Measurements from ENCODE around the gene ZNF207.
"Not testable (repeated sequence)": the region's sequence is repeated elsewhere in the genome, so short reads cannot be mapped to it uniquely, and the experiment has no call there.

ZNF207 gene

DNA sequence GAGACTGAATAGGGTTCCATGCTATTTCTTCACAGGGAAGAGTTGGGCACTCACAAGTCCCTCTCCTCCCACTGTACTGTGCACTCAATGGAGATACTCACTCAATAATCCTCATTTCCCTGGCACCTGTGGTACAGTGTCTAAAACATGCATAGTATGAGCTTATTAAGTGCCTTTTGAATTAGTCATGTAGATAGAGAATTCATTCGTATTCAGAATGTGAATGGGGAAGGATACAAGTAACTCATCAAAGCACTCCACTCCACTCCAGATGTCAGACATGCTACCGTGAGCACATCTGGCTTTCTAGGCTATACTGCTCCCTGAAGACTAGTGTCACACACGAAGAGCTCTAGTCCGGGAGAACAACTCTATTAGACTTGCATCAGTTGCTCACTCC lies 14.3 kb upstream of the ZNF207 start:
- no peak for DNase-seq

DNA sequence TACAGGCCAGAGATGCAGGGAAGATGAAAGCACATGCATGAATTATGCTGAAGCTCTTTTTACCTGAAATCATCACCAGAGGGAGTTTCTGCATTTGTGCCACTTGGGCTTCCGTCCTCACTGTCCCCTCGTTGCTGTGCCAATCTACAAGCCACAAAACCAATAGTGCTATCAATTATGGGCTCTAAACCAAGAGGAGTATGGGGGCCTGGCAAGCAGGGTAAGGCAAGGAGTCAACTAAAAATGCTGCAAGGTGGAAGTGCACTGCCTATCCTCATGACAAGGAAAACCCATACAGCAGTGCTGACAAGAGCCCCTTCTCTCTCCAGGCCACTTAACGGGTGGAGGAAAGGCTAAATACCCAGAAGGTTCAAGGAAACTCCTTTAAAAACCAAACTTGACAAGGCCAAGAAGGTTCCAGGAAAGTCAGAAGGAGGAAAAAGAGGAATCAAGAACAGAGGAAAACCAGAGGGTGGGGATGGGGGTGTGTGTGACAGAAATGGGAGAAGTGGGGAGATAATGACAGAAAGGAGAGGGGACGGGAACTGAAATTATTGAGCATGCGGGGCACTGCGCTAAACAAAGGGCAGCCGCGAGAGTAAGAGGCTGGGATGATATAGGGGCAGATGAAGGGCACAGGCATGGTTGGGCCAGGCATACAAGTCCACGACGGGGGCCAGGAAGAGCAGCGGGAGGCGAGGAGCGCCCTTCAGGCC lies 8.7 kb upstream of the ZNF207 start:
- peak; percentile 68 to 77 for DNase-seq

DNA sequence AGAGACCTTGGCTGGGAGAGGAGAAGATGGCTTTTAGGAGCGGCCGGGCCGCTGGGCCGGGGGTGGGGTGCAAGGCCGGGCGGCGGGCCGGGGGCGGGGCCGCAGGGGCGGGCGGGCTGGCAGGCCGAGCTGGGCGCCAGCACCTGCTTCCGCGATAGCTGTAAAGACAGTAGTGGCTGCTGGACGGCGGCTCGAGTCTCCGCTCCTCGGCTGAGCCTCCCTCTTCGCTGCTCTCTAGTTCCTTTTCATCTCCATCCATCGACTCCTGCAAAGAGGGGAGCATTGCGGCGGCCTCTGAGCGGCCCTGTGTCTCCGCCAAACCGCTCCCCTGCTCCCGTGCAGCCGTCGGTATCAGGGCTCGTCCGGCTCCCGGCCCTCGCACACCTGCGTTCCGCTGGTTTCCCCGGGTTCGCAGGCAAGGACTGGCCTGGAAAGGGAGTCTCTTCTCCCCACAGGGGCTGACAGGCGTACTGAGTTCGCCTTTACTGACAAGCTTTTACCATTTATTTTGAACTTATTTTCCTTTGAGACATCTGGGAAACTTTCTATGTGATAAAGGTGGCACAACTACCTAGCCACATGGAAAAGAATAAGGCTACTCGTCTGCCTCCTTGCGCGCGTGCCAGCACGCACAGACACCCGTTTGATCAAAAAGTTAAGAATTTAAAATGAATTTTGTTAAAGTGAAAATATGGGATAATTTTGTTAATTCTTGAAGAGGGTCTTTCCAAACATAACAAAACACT lies 7.9 kb upstream of the ZNF207 start, which contains the start of gene C17orf75:
TSS of gene C17orf75 (minus strand) at position 317 of the 746 bp plus-strand sequence. CDS start at position 283, 34 bp downstream.
- peak; percentile 74 to 76 for DNase-seq

DNA sequence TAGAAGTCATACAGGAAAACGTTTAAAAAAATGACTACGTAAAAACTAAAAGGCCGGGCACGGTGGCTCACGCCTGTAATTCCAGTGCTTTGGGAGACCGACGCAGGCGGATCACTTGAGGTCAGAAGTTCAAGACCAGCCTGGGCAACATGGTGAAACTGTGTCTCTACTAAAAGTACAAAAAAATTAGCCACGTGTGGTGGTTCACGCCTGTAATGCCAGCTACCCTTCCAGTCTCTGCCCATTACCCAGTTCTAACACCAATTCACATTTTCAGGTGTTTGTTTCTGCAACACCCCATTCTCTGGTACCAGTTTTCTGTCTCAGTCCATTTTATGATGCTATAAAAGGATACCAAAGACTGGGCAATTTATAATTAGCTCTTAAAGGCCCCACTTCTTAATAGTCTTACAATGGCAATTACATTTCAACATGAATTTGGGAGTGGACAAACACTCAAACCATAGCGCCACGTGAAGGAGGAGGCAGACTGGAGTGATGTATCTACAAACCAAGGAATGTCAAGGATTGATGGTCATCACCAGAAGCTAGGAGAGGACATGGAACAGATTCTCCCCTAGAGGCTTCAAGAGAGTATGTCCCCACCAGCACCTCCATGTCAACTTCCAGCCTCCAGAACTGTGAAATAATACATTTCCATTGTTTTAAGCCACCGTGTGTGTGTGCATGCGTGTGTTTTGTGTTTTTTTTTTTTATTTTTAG lies 7.2 kb upstream of the ZNF207 start:
- DNase-seq: no peak

DNA sequence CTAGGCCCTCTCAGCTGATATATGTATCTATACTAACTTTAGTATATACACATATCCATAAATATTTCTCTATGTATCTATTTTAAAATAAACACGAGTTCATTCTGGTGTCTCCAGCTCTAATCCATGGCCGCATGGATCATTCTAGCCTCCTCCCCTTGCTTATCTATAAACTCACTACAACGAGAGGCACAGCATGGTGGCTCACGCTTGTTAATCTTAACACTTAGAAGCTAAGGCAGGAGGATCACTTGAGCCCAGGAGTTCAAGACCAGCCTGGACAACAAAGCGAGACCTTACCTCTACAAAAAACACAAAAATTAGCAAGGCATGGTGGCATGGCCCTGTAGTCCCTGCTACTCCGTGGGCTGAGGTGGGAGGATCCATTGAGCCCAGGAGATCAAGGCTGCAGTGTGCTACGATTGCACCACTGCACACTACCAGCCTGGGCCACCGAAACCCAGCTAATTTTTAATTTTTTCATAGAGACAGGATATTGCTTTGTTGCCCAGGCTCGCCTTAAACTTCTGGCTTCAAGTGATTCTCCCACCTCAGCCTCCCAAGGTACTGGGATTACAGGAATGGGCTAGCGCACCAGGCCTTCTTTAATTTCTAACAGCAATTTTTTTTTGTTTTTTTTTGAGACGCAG lies 3.9 kb upstream of the ZNF207 start:
- no peak for DNase-seq

DNA sequence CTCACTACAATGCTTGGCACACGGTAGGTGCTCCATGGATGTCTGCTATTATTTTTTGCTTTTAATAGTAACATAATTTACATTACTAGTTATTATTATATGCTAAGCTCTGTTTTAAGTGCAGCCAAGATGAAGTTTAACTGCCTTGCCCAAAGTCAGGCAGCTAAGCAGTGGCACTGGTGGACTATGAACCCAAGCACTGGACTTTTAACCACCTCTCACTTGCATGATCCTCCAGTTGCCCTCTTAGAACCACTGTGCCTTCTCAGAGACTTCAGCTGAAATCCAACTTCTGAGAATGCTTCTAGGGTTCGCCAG lies 1.5 kb upstream of the ZNF207 start:
- DNase-seq: no peak

DNA sequence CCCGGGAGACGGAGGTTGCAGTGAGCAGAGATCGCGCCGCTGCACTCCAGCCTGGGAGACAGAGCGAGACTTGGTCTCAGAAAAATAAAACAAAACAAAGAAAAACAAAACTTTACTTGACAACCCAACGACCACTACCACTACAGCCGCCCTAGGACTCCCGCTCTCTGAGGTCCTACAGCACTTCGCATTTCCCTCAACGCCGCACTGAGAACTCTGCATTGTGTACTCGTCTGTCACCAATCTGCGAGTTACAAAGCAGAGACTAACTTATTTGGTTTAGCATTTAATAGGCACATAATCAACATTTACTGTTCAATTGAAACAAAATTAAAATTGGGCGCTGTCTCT lies 479 bp upstream of the ZNF207 start:
- DNase-seq: no peak

DNA sequence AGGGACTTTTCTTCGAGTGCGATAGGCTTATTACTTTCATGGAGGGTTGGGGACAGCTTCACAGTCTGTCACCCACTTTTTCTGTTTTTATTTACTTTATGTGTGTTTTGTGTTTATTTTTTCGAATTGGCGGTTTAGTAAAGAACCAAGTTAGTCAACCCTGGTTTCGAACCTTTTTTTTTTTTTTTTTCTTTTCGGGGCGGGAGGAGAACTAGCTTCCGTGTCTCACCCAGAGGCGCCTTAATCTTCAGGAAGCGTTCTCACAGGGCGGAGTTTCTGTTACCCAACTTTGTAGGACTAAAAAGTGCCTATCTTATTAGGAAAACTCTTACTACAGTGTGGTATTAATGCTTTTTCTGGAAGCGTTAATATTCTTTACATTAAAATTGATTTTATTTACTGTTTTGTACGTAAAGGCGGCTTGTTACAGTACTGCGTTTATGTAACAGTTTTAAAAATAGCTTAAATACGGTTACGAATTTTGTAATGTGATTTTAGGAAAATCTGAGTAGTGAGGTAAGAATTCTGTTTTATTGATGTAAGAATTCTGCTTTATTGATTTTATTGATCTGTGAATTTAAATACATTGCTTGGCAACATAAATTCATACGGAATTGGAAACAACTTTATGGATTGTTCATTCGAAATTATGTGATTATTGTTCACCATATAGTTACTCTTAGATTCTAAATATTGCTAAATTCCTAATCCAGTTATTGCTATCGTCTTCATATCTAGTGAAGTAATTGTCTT lies 885 bp downstream of the ZNF207 start:
- peak; percentile 77 to 86 for DNase-seq

DNA sequence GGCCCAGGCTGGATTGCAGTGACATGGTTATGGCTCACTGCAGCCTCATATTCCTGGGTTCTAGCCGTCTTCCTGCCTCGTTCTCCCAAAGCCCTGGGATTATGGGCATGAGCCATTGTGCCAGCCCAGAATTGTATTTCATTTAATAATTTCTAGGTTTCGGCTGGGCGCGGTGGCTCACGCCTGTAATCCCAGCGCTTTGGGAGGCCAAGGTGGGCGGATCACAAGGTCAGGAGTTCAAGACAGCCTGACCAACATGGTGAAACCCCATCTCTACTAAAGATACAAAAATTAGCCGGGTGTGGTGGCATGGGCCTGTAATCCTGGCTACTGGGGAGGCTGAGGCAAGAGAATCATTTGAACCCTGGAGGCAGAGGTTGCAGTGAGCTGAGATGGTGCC lies 2.8 kb downstream of the ZNF207 start:
- not testable (repeated sequence) for DNase-seq

DNA sequence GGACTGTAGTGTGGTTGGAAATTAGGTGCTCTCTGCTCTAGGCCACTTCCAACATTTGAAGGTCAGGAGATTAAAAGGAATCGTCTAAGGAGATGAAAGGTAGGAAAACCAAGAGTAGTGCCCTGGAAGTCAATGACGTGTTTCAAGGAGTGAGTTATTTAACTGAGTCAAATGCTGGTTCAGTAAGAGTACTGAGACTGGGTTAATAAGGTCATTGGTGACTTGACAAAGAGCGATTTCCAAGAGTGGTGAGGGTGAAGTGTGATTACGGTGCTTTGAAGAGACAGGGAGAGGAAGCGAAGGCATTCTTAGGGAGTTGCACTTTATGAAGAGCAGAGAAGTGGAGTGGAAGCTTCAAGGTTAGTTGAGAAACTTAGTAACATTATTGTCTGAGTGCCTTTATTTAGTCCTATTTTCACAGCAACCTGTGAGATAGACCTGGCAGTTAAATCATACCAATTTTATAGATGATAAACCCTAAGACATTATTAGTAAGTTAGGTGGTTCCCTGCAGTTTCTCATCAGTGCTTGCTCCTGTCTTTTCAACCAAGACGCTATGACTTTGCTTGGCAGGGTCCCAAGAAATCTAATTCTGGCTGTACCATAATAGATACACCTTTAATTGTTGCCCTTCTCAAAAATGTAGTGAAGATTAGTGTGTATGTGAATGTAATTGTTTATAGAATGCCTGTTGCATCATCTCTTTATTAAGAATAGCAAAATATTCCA lies 5.9 kb downstream of the ZNF207 start:
- DNase-seq: no peak

DNA sequence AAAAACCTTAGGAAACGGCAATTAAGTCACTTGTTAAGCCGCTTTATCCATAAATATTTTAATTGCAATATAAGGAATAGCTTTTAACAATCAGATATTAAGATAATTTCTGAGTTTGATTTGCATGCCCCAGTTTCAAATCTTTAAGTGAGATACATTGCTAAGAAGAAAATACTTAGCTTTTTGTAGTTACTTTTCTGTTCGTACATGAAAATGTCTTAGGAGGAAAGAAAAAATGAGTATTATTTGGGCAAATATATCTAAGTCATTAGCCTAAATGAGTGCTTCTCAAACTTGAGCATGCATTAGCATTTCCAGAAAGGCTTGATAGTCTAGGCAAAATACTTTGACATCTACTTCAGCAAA lies 6.4 kb downstream of the ZNF207 start:
- no peak for DNase-seq

DNA sequence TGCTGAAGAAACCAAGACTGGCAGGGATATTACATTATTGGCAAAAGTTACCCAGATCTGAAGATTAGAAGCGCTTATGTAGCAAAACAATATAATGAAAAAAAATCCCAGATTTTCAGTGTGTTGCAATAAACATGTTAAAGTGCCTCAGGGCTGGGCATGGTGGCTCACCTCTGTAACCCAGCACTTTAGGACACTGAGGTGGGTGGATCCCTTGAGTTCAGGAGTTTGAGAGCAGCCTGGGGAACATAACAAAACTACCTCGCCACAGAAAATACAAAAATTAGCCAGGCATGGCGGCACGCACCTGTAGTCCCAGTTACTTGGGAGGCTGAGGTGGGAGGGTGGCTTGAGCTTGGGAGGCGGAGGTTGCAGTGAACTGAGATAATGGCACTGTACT lies 6.8 kb downstream of the ZNF207 start:
- no peak for DNase-seq

DNA sequence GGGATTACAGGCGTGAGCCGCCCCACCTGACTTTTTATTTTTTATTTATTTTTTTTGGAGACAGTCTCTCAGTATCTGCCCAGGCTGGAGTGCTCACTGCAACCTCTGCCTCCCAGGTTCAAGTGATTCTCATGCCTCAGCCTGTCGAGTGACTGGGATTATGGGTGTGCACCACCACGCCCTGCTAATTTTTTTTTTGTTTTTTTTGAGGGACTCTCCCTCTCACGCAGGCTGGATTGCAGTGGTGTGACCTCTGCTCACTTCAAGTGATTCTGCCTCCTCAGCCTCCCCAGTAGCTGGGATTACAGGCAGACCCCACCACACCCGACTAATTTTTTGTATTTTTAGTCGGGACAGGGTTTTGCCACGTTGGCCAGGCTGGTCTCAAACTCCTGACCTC lies 7.7 kb downstream of the ZNF207 start:
- no peak for DNase-seq

DNA sequence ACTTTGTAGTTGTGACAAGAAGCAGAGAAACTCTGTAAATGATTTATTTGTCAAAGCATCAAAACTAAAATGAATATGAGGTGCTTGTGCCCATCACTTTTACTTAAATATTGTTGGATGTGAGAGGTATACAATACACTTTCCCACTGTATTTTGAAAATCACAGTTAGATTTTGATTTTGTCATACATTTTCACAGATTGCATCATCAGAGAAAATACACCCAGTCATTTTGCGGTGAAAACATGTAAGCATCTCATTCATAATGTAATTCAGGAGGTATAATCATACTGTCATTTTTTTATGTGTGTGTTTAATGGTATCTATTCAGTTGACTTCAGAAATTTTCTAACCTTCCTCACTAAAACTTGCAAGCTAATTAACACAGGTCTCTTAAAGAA lies 11.3 kb downstream of the ZNF207 start:
- no peak for DNase-seq

DNA sequence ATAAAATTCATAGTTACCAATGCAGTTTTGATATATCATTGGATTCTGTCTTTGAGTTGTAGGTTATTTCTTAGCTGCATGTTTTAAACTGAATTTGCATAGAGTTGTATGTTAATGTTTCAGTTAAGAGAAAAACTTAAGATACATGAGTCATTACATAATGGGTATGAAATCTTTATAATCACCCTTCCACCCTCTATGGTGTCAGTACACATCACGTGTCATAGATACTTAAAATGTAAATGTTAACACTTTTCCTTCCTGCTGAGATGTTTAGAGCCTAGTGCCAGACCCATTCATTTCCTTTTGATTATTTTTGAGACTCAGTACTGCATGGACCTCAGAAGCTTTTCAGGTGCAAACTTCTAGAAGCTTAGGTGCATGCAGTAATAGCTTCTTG lies 20.5 kb downstream of the ZNF207 start:
- no peak for DNase-seq

DNA sequence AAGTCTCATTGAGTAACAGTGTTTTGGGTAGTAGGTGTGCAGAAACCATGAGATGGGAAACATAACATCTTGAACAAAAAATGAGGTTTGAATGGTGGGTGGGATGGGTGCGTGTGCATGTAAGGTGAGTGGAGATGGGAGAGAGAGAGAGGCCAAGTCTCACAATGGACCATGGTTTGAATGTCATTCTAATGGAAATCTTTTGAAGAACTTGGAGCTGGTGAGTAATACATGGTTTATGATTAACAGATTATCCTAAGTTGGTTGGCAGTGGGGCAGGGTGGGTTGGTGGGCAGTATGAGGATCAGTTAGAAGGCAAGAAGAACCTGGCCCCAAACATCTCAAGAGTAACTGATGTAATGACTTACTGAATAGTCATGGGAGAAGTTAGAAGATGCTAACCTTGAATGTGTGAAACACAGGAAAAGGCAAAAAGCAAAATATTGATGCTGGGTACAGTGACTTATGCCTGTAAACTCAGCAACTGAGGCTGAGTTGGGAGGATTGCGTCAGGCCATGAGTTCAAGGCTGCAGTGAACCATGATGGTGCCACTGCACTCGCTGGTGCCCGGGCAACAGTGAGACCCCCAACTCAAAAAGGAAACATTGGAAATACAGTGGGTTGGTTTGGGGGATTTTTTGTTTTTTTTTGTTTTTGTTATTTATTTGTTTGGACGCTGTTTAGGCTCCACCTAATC lies 32.7 kb downstream of the ZNF207 start:
- no peak for DNase-seq

DNA sequence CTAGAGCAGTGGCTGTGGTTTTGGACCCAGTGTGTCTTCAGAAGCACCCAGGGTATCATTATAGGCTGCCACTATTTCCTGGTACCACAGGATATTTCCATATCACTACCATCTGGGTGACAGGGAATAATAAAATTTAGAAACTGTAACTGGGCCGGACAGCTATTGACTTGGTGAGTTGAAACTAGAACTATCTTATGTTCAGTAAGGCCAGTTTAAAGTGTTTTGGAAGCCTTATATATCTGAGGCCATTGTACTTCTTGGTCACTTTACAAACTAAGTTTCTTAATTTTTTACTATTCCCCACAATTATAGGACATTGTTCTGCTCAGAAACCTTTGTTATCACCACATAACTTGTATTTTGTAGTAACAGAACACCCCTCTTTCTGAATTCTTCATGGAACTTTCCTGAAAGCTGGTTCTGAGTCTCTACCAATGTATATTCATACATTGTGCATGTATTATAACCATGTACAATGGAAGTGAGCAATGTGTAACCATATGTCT lies 34.0 kb downstream of the ZNF207 start:
- no peak for DNase-seq

DNA sequence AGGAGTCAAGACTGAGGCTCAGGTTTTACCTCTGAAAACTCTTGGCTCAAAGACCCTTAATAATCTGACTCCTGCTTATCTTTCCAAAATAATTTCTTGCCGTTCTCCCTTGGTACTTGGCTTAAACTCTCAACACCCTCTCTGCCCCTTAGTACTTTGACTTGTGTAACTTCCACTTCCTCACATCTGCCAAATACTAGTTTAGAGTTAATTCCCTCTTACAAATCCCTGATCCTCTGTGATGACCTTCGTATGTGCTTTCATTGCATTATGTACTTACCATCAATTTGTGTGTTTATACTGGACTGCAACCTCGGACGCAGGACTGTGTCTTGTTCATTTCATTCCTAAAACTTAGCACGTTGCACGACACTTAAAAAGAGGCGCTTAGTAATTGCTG lies 35.2 kb downstream of the ZNF207 start:
- DNase-seq: no peak

DNA sequence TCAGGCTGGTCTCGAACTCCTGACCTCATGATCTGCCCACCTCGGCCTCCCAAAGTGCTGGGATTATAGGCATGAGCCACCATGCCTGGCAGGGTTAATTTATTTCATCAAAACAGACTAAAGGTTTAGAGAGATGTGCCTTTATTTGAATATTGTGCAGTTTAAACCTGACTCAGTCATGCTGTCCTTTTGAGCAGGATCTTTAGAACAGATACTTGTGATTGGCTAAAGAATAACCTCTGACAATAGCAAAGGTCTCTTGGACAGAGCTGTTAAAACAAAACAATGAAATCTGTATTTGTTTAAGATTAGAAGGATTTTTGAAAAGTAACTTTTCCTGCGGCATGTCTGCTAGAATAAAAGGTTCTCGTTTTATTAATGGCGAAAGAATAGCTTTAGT lies 36.0 kb downstream of the ZNF207 start:
- DNase-seq: no peak

DNA sequence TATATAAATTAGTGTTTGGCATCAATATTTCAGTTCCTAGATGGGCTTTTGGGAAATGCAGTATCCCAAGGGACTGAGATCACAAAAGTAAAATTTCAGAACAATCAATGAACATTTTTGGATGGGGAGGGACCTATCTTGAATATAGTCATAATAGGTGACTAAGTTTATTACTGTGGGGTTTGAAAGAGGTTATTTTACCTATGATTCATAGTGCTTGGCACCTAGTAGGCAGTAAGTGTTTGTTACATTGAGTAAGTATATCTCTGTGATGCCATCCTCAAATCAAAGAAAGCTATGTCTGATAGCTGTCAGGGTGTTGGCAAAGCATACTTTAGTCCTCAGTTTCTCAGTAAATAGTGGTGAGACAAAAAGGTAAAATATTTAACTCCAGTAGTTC lies 36.9 kb downstream of the ZNF207 start:
- no peak for DNase-seq

DNA sequence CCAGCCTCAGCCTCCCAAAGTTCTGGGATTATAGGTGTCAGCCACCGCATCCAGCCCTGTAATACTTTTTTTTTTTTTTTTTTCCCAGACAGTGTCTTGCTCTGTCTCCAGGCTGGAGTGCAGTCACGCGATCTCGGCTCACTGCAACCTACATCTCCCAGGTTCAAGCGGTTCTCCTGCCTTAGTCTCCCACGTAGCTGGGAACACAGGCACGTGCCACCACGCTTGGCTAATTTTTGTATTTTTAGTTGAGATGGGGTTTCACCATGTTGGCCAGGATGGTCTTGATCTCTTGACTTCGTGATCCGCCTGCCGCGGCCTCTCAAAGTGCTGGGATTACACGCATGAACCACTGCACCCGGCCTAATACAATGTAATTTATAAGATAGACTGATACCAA lies 38.2 kb downstream of the ZNF207 start:
- not testable (repeated sequence) for DNase-seq
